Large intestine (tissue), 3 donors: ENCODE results near the gene TRIM25. TPM values are rescaled to one million over a fixed set of nuclear protein-coding genes. Genes with fewer than 3 reads are reported as not detected.

ENCODE experiments used
- DNase-seq, 2 donors: peaks; one replicate each; pipeline versions ENCODE4 v3.0.0 to v3.0.0-alpha.2; 2013
- H3K27ac ChIP-seq: one replicate; pipeline ENCODE4 v1.5.1; 2013; ENCODE audit warnings: low read length
- H3K27me3 ChIP-seq: 2 replicates; pipeline ENCODE4 v1.6.1; 2013; ENCODE audit warnings: low read length; ENCODE audit not compliant: control insufficient read depth, insufficient read depth
- H3K36me3 ChIP-seq: 2 replicates; pipeline ENCODE4 v1.6.1; 2013; ENCODE audit warnings: low read length; ENCODE audit not compliant: control insufficient read depth, insufficient read depth
- H3K4me1 ChIP-seq: one replicate; pipeline ENCODE4 v1.6.1; 2013; ENCODE audit warnings: low read length; ENCODE audit not compliant: control insufficient read depth, insufficient read depth
- H3K4me3 ChIP-seq: one replicate; pipeline ENCODE4 v1.5.1; 2013; ENCODE audit warnings: low read length
- H3K9me3 ChIP-seq: one replicate; pipeline ENCODE4 v1.6.1; 2013; ENCODE audit warnings: mild to moderate bottlenecking, low read depth, low read length, moderate library complexity; ENCODE audit not compliant: control insufficient read depth
- WGBS: methylation state at CpG from one replicate; pipeline ENCODE4 v1.1.5; 2013; ENCODE audit warnings: low lambda C conversion rate; ENCODE audit not compliant: insufficient coverage; 5-methylcytosine and 5-hydroxymethylcytosine counted together
- polyA plus RNA-seq: library from polyadenylated mRNA; unstranded; fragments of 120-200 nt; gene quantifications from one replicate; pipeline ENCODE4 v1.2.1, GENCODE V29; 2013

TRIM25 gene
- polyA plus RNA-seq, 1 donor = 48.5 TPM

GRCh38 chr17:56912105-56912999 lies 1.5 kb downstream of the TRIM25 start:
- Histone ChIP-seq H3K36me3 (peaks cover 15% of the 10 kb centered on the region), H3K27me3 (no peaks in the 10 kb centered on the region), H3K4me3 (peak overlapping the region; percentile 96), H3K27ac (peak overlapping the region; percentile 89), H3K4me1 (peaks cover 20% of the 10 kb centered on the region), H3K9me3 (no peaks in the 10 kb centered on the region)
- WGBS = no CpG with 5 or more reads among the region's 21 CpGs
- peak in 1 of 2 donors; percentile 66 for DNase-seq

DNA sequence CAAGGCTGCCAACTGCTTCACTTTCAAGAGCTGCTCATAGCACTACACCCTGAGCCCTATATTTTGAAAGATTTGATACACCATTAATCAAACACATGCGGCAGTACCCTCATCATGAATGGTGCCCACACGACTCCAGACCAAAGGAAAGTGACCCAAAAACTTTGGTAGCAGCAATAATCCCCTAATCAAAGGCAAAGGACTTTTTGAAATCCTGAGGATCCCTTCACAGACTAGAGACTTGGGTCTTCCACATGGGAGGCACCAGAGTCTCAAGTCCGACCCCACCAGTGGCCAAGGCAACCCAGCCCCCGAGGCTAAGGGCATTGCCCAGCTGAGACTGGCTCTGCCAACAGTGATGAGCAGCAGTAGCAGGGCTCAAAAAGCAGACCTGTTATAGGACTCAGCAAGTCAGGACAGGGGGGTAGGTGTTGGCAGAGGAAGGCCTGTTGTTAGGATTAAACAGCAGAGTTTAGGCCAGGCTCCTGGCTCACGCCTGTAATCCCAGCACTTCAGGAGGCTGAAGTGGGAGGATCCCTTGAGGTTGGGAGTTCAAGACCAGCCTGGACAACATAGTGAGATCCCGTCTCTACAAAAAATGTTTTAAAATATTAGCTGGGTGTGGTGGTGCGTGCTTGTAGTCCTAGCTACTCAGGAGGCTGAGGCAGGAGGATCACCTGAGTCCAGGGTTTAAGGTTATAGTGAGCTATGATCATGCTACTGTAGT lies 3.2 kb downstream of the TRIM25 start:
- Histone ChIP-seq H3K4me3 (no peak overlapping the region), H3K9me3 (no peaks in the 10 kb centered on the region), H3K36me3 (peaks cover 31% of the 10 kb centered on the region), H3K27ac (peak overlapping the region; percentile 29), H3K27me3 (no peaks in the 10 kb centered on the region), H3K4me1 (peaks cover 20% of the 10 kb centered on the region)
- no CpG with 5 or more reads among the region's 7 CpGs for WGBS
- DNase-seq = no peak

GRCh38 chr17:56909742-56910508 lies 3.9 kb downstream of the TRIM25 start:
- Histone ChIP-seq H3K4me1 (peaks cover 14% of the 10 kb centered on the region), H3K9me3 (no peaks in the 10 kb centered on the region), H3K27me3 (no peaks in the 10 kb centered on the region), H3K36me3 (peaks cover 39% of the 10 kb centered on the region), H3K27ac (peak overlapping the region; percentile 29), H3K4me3 (no peak overlapping the region)
- no CpG with 5 or more reads among the region's 6 CpGs for WGBS
- peak; percentile 49 to 66 for DNase-seq

- Histone ChIP-seq H3K36me3 (peaks cover 56% of the 10 kb centered on the region), H3K4me3 (no peak overlapping the region)
Observed at GRCh38 chr17:56908001-56908542, 5.8 kb downstream of the TRIM25 start.

DNA sequence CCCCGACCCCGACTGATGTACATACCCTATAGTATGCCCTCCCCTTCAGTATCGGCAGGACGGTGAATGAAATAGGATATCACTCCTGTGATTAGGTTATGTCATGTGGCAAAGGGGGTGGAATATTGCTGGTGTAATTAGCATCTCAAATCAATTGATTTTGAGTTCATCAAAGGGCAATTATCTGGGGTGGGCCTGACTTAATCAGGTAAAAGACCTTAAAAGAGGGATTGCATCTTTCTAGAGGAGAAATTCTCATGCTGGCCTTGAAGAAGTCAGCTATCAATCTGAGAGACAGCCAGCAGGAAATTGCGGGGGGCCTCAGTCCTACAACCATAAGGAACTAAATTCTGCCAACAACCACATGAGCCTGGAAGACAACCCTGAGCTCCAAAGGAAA lies 10.3 kb downstream of the TRIM25 start:
- no peaks in the 10 kb centered on the region for H3K27me3 ChIP-seq
- WGBS = no CpG with 5 or more reads among the region's 5 CpGs
- H3K27ac ChIP-seq = no peak overlapping the region
- H3K36me3 ChIP-seq = peaks cover 95% of the 10 kb centered on the region
- DNase-seq = no peak
- H3K4me3 ChIP-seq = no peak overlapping the region
- H3K9me3 ChIP-seq = no peaks in the 10 kb centered on the region
- no peaks in the 10 kb centered on the region for H3K4me1 ChIP-seq

More at GRCh38 chr17:56908001-56908542, 5.8 kb downstream of the TRIM25 start:
- no CpG with 5 or more reads among the region's 9 CpGs for WGBS
- Histone ChIP-seq H3K4me1 (peaks cover 14% of the 10 kb centered on the region), H3K27ac (no peak overlapping the region), H3K27me3 (no peaks in the 10 kb centered on the region), H3K9me3 (no peaks in the 10 kb centered on the region)
- no peak for DNase-seq

DNA sequence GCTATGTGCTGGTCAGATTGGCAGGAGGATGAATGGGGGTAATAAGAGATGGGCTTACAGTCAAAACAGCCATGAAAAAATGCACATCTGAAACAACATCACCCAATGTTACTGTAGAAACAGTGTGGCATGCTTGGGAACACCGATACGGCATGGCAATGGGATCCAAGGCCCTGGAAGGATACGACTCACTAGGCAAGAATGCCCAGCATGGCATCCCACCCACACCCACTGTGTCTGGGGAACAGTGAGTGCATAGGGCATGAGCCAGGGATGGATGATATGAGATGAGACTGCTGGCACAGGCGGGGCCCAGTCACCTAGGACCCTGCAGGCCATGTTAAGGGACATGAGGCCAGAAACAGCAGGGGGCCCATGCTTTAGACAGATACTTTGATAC lies 11.5 kb downstream of the TRIM25 start:
- DNase-seq = no peak
- peaks cover 2% of the 10 kb centered on the region for H3K4me1 ChIP-seq
- no peaks in the 10 kb centered on the region for H3K27me3 ChIP-seq
- peaks cover 94% of the 10 kb centered on the region for H3K36me3 ChIP-seq
- no peak overlapping the region for H3K27ac ChIP-seq
- no peaks in the 10 kb centered on the region for H3K9me3 ChIP-seq
- H3K4me3 ChIP-seq = no peak overlapping the region
- no CpG with 5 or more reads among the region's 4 CpGs for whole genome bisulfite sequencing

- Histone ChIP-seq H3K27me3 (no peaks in the 10 kb centered on the region), H3K4me3 (no peak overlapping the region), H3K4me1 (peaks cover 3% of the 10 kb centered on the region), H3K27ac (no peak overlapping the region), H3K9me3 (no peaks in the 10 kb centered on the region), H3K36me3 (peaks cover 91% of the 10 kb centered on the region)
- WGBS = 100% methylated on average over 1 of the region's 7 CpGs
- no peak for DNase-seq
Observed at GRCh38 chr17:56899403-56899802, 14.4 kb downstream of the TRIM25 start.

- Histone ChIP-seq H3K27me3 (no peaks in the 10 kb centered on the region), H3K4me3 (no peak overlapping the region), H3K27ac (no peak overlapping the region), H3K9me3 (no peaks in the 10 kb centered on the region), H3K36me3 (peaks cover 90% of the 10 kb centered on the region), H3K4me1 (peaks cover 3% of the 10 kb centered on the region)
- DNase-seq = no peak
- WGBS = no CpG with 5 or more reads among the region's 9 CpGs
Observed at GRCh38 chr17:56898874-56899273, 15.0 kb downstream of the TRIM25 start.

GRCh38 chr17:56897646-56898424 lies 16.0 kb downstream of the TRIM25 start:
- no peak for DNase-seq
- H3K27me3 ChIP-seq = no peaks in the 10 kb centered on the region
- H3K4me1 ChIP-seq = peaks cover 3% of the 10 kb centered on the region
- peaks cover 92% of the 10 kb centered on the region for H3K36me3 ChIP-seq
- no peaks in the 10 kb centered on the region for H3K9me3 ChIP-seq
- H3K27ac ChIP-seq = no peak overlapping the region
- H3K4me3 ChIP-seq = no peak overlapping the region
- WGBS = no CpG with 5 or more reads among the region's 14 CpGs
